SK-N-SH (cell line): ENCODE measurements around the gene RNLS. TPM values are rescaled to one million over a fixed set of nuclear protein-coding genes. Genes with fewer than 3 reads are reported as not detected.

Source experiments
- CTCF ChIA-PET: fragments of 300-600, 350-600 bp; formaldehyde crosslinking; extraction: SDS; loops from one replicate; lab custom pipeline; 2021; lab: Yijun Ruan, JAX
- POLR2A ChIA-PET: fragments of 350-600 bp; sonication (Branson Sonifier 250); formaldehyde crosslinking; extraction: SDS; loops from one replicate; lab custom pipeline; 2020; ENCODE audit warnings: antibody characterized with exemption, inconsistent platforms; lab: Yijun Ruan, JAX
- DNase-seq: peaks from one replicate; pipeline ENCODE4 v3.0.0; 2012
- H2AFZ ChIP-seq: fragments of 200-600 bp; sonication (generic); 2 replicates; pipeline ENCODE4 v1.8.1; 2016; ENCODE audit warnings: antibody characterized with exemption, mild to moderate bottlenecking, low read depth
- H3F3A ChIP-seq: fragments of 200-600 bp; sonication (generic); replicated peaks from 2 replicates; pipeline ENCODE3; 2016; ENCODE audit warnings: antibody characterized with exemption, mild to moderate bottlenecking; ENCODE audit not compliant: insufficient read depth
- H3K27ac ChIP-seq, 2 experiments: fragments of 200-500 bp in 1 of 2; fragments of 200-600 bp in 1 of 2; sonication (Bioruptor generic) in 1 of 2; sonication (generic), shearing (Covaris generic) in 1 of 2; 2 replicates each; pipeline versions ENCODE4 v1.5.1 to v1.6.1; 2014 to 2016; ENCODE audit warnings: low read depth in 2 of 2, inconsistent platforms in 1 of 2, low read length in 1 of 2, mild to moderate bottlenecking in 1 of 2, mixed read lengths in 1 of 2
- H3K27me3 ChIP-seq: fragments of 200-600 bp; sonication (generic), shearing (Covaris generic); 2 replicates; pipeline ENCODE4 v1.6.1; 2016; ENCODE audit warnings: mixed run types; ENCODE audit not compliant: insufficient read depth
- H3K36me3 ChIP-seq, 2 experiments: fragments of 200-500 bp in 1 of 2; fragments of 200-600 bp in 1 of 2; sonication (Bioruptor generic) in 1 of 2; sonication (generic) in 1 of 2; replicated peaks in 1 of 2; 2 replicates each; pipeline versions ENCODE3 to v1.5.1; 2014 to 2016; ENCODE audit warnings: low read length in 1 of 2, mild to moderate bottlenecking in 1 of 2; ENCODE audit not compliant: insufficient read depth in 2 of 2, control insufficient read depth in 1 of 2
- H3K4me1 ChIP-seq, 2 experiments: fragments of 200-500 bp in 1 of 2; fragments of 200-600 bp in 1 of 2; sonication (Bioruptor generic) in 1 of 2; sonication (generic), shearing (Covaris generic) in 1 of 2; 2 replicates each; pipeline versions ENCODE4 v1.5.1 to v1.6.1; 2014 to 2016; ENCODE audit warnings: low read depth in 1 of 2, low read length in 1 of 2, mixed run types in 1 of 2; ENCODE audit not compliant: insufficient read depth in 2 of 2, control insufficient read depth in 1 of 2
- H3K4me2 ChIP-seq: fragments of 200-600 bp; sonication (generic), shearing (Covaris generic); 2 replicates; pipeline ENCODE4 v1.6.1; 2017; ENCODE audit warnings: mixed run types
- H3K4me3 ChIP-seq, 2 experiments: fragments of 200-500 bp in 1 of 2; fragments of 200-600 bp in 1 of 2; sonication (Bioruptor generic) in 1 of 2; sonication (generic), shearing (Covaris generic) in 1 of 2; 2 replicates each; pipeline versions ENCODE4 v1.5.1 to v1.8.1; 2014 to 2016; ENCODE audit warnings: low read depth in 2 of 2, inconsistent platforms in 1 of 2, low read length in 1 of 2, mild to moderate bottlenecking in 1 of 2, mixed read lengths in 1 of 2, moderate library complexity in 1 of 2
- H3K79me2 ChIP-seq: fragments of 200-600 bp; sonication (generic); 2 replicates; pipeline ENCODE4 v1.8.1; 2017; ENCODE audit warnings: mild to moderate bottlenecking; ENCODE audit not compliant: insufficient read depth
- H3K9ac ChIP-seq: fragments of 200-600 bp; sonication (generic); 2 replicates; pipeline ENCODE4 v1.6.1; 2017; ENCODE audit warnings: mixed run types
- H3K9me2 ChIP-seq: fragments of 200-600 bp; sonication (generic); 2 replicates; pipeline ENCODE4 v1.6.1; 2017; ENCODE audit warnings: mixed run types
- H3K9me3 ChIP-seq: fragments of 200-600 bp; sonication (generic); 2 replicates; pipeline ENCODE4 v1.6.1; 2017; ENCODE audit warnings: mixed run types, mild to moderate bottlenecking, moderate library complexity
- H4K20me1 ChIP-seq: fragments of 200-600 bp; sonication (generic); 2 replicates; pipeline ENCODE4 v1.6.1; 2017; ENCODE audit warnings: mild to moderate bottlenecking, mixed run types; ENCODE audit not compliant: insufficient read depth
- FOSL2 ChIP-seq: IDR thresholded peaks from 2 replicates; pipeline ENCODE4 v1.4.0; 2012; ENCODE audit warnings: low read depth, mild to moderate bottlenecking, moderate library complexity, borderline replicate concordance
- FOXJ3 ChIP-seq: sonication (generic); formaldehyde crosslinking; IDR thresholded peaks from 2 replicates; pipeline ENCODE4 v1.5.1; 2020; ENCODE audit warnings: mild to moderate bottlenecking, missing genetic modification reagents
- GATA2 ChIP-seq: sonication (generic); formaldehyde crosslinking; IDR thresholded peaks from 2 replicates; pipeline ENCODE4 v1.5.0; 2020; ENCODE audit warnings: mild to moderate bottlenecking, missing genetic modification reagents
- MXI1 ChIP-seq: IDR thresholded peaks from 2 replicates; pipeline ENCODE4 v1.6.1; 2012; ENCODE audit warnings: mild to moderate bottlenecking, low read depth, low read length, improper control_type of control experiment
- PBX3 ChIP-seq: IDR thresholded peaks from 2 replicates; pipeline ENCODE4; 2012
- POLR2AphosphoS5 ChIP-seq: IDR thresholded peaks from 2 replicates; pipeline ENCODE4 v1.6.1; 2012; ENCODE audit warnings: low read depth, low read length
- RFX5 ChIP-seq: IDR thresholded peaks from 2 replicates; pipeline ENCODE4 v1.6.1; 2012; ENCODE audit warnings: mild to moderate bottlenecking, improper control_type of control experiment, low read length
- RXRA ChIP-seq: IDR thresholded peaks from 2 replicates; pipeline ENCODE4 v1.4.0; 2012; ENCODE audit warnings: low read depth, mild to moderate bottlenecking, borderline replicate concordance
- SIN3A ChIP-seq: IDR thresholded peaks from 2 replicates; pipeline ENCODE4 v1.6.1; 2012; ENCODE audit warnings: low read depth, mild to moderate bottlenecking, low read length, moderate library complexity, borderline replicate concordance
- SMC3 ChIP-seq: IDR thresholded peaks from 2 replicates; pipeline ENCODE4 v1.6.1; 2012; ENCODE audit warnings: low read depth, low read length, improper control_type of control experiment
- TEAD4 ChIP-seq: IDR thresholded peaks from 2 replicates; pipeline ENCODE4 v1.4.0; 2012; ENCODE audit warnings: mild to moderate bottlenecking, borderline replicate concordance; ENCODE audit not compliant: insufficient read depth
- USF2 ChIP-seq: fragments of 150-350 bp; IDR thresholded peaks from 2 replicates; pipeline ENCODE4 v1.6.1; 2017; ENCODE audit warnings: antibody characterized with exemption, low read length, low read depth, borderline replicate concordance
- ZBTB33 ChIP-seq: IDR thresholded peaks from 2 replicates; pipeline ENCODE4 v1.4.0; 2012; ENCODE audit warnings: low read depth, borderline replicate concordance
- WGBS: methylation state at CpG from one replicate; pipeline ENCODE4 v1.1.6; 2017; ENCODE audit warnings: low lambda C conversion rate; 5-methylcytosine and 5-hydroxymethylcytosine counted together
- polyA plus RNA-seq, 3 experiments: library from polyadenylated mRNA; depleted of rRNA; stranded (reverse); fragments of >200 nt; gene quantifications; 2 replicates each; pipeline ENCODE4 v1.2.3, GENCODE V29; 2012
- TF ChIP-seq, protein P1 (sequence below): fragments of 150-350 bp; IDR thresholded peaks from 2 replicates; pipeline ENCODE4 v1.6.1; 2016; ENCODE audit warnings: mild to moderate bottlenecking, low read depth, low read length
- TF ChIP-seq, protein P2 (sequence below): fragments of 200-600 bp; sonication (generic); IDR thresholded peaks from 2 replicates; pipeline ENCODE4 v1.6.1; 2017; ENCODE audit warnings: antibody characterized with exemption, mild to moderate bottlenecking, moderate library complexity

The RNLS gene
- polyA plus RNA-seq, 1 of the 3 experiments (the other 2 are of a cell fraction): not detected

DNA sequence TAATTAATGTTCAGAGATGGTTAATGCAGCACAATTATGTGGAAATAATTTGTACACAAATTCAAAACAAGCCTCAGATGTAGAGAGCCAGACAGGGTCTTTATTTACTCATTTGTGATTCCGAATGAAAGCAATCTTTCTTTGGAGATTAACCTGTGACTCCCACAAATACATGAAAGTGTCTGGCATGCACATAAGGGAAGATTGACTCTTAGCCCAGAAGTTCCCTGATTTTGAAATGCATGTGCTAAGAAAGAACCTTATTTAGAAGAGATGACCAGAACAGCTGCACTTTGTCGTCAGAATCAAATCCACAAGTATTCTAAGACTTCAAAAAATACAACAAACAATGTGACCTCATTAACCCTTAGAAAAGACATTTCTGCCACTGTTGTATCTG lies 45.1 kb downstream of the RNLS start:
- TF ChIP-seq MXI1 (no peak), USF2 (no peak), RFX5 (no peak), PBX3 (no peak), GATA2 (CRISPR knock-in tag) (no peak), FOSL2 (no peak), POLR2AphosphoS5 (no peak), SIN3A (no peak)
- TF ChIP-seq, protein P1, sequence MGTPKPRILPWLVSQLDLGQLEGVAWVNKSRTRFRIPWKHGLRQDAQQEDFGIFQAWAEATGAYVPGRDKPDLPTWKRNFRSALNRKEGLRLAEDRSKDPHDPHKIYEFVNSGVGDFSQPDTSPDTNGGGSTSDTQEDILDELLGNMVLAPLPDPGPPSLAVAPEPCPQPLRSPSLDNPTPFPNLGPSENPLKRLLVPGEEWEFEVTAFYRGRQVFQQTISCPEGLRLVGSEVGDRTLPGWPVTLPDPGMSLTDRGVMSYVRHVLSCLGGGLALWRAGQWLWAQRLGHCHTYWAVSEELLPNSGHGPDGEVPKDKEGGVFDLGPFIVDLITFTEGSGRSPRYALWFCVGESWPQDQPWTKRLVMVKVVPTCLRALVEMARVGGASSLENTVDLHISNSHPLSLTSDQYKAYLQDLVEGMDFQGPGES: no peak
- ChIA-PET POLR2A (no interaction called here), CTCF (no interaction called here)
- H3K4me3 ChIP-seq: no peak overlapping the region
- no peak for DNase-seq
- H3F3A ChIP-seq: no peaks in the 10 kb centered on the region
- H2AFZ ChIP-seq: no peak overlapping the region
- H3K9me3 ChIP-seq: no peaks in the 10 kb centered on the region
- no peak overlapping the region for H3K4me2 ChIP-seq
- no peak overlapping the region for H3K27ac ChIP-seq
- no peak overlapping the region for H3K9ac ChIP-seq
- 71% methylated on average over 2 of the region's 2 CpGs for WGBS
- no peaks in the 10 kb centered on the region for H3K27me3 ChIP-seq
- no peaks in the 10 kb centered on the region for H3K4me1 ChIP-seq
- no peaks in the 10 kb centered on the region for H3K79me2 ChIP-seq
- H3K36me3 ChIP-seq: no peaks in the 10 kb centered on the region
- no peaks in the 10 kb centered on the region for H3K9me2 ChIP-seq
- H4K20me1 ChIP-seq: no peaks in the 10 kb centered on the region

- TF ChIP-seq FOXJ3 (CRISPR knock-in tag): no peak
- TF ChIP-seq, protein P2, sequence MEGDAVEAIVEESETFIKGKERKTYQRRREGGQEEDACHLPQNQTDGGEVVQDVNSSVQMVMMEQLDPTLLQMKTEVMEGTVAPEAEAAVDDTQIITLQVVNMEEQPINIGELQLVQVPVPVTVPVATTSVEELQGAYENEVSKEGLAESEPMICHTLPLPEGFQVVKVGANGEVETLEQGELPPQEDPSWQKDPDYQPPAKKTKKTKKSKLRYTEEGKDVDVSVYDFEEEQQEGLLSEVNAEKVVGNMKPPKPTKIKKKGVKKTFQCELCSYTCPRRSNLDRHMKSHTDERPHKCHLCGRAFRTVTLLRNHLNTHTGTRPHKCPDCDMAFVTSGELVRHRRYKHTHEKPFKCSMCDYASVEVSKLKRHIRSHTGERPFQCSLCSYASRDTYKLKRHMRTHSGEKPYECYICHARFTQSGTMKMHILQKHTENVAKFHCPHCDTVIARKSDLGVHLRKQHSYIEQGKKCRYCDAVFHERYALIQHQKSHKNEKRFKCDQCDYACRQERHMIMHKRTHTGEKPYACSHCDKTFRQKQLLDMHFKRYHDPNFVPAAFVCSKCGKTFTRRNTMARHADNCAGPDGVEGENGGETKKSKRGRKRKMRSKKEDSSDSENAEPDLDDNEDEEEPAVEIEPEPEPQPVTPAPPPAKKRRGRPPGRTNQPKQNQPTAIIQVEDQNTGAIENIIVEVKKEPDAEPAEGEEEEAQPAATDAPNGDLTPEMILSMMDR: no peak
- no peak for TF ChIP-seq ZBTB33
- TF ChIP-seq RXRA: no peak
- TF ChIP-seq SMC3: no peak
- TF ChIP-seq, protein P1: no peak
- no peak for TF ChIP-seq TEAD4
- 80% methylated on average over 2 of the region's 2 CpGs for WGBS
- no peaks in the 10 kb centered on the region for H3K27me3 ChIP-seq
- CTCF ChIA-PET: no interaction called here
- H2AFZ ChIP-seq: no peak overlapping the region
- POLR2A ChIA-PET: no interaction called here
- no peaks in the 10 kb centered on the region for H3K9me2 ChIP-seq
- no peak overlapping the region for H3K9ac ChIP-seq
- no peak for DNase-seq
- H3K4me2 ChIP-seq: no peak overlapping the region
- no peak overlapping the region for H3K4me3 ChIP-seq
- no peaks in the 10 kb centered on the region for H3K79me2 ChIP-seq
- H4K20me1 ChIP-seq: no peaks in the 10 kb centered on the region
- no peaks in the 10 kb centered on the region for H3K4me1 ChIP-seq
- H3K36me3 ChIP-seq: no peaks in the 10 kb centered on the region
- H3K9me3 ChIP-seq: no peaks in the 10 kb centered on the region
- H3F3A ChIP-seq: no peaks in the 10 kb centered on the region
- H3K27ac ChIP-seq: no peak overlapping the region
Measured at GRCh38 chr10:88537322-88537721, 45.8 kb downstream of the RNLS start.
